Amniotic stem cell (primary cell): Measurements from ENCODE around the gene EPHA8.

Experiments used
- DNase-seq: peaks from one replicate; lab custom pipeline; 2025; lab: John Stamatoyannopoulos, UW

EPHA8 gene

DNA sequence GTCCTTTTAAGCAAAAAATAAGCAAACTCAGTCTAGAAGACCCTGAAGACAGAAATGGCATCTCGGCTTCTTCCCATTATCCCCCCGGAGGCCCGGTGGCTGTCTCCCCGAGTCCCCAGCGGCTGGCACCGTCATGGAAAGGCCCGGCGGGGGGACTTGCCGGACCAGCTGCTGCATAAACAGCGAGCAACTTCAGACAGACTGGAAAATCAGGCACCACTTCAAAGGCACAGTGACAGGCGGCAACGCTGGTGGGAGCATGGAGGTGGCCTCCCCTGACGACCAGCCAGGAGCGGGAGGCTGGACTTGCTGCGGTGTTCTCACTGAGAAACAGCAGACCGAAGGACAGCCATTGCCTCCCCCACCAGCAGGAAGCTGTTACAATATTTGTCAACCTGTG lies 54.8 kb downstream of the EPHA8 start:
- DNase-seq: no peak

DNA sequence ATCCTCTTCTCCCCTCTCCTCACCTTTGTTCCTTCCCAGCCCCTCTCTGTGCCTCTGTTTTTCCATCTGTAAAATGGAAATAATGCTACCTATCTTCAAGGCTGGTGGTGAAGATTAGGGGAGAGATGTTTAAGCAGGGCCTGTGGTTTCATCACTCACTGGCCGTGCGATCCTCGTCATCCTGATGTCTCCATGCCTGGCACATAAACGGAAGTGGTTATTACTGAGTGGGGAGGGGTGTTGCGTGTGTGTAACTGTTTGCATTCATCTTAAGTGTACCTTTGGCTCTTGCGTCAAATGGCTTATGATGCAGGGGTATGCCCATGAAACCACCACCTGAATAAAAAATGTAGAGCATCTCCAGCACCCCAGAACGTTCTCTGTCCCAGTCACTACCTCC lies 56.0 kb downstream of the EPHA8 start:
- no peak for DNase-seq

- no peak for DNase-seq
Measured at GRCh38 chr1:22619798-22620197, 56.5 kb downstream of the EPHA8 start.

DNA sequence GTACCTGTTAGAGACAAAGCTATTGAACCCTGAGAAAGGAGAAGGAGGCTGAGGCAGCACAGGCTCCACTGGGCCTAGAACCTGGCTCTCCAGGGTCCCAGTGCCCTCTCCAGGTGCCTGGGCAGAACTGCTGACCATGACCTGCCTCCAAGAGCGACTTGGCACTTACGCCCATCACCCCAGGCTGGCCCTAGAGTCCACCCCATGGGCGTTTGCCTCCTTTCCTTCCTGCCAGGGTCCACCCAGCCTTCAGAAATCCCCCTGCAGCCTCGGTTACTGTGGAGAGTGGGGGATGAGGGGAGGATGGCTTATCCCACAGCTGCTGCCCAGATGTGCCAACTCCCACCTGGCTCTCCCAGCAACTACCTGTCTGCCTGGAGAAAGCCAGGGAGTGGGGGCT lies 58.5 kb downstream of the EPHA8 start:
- no peak for DNase-seq

GRCh38 chr1:22625262-22625925 lies 62.1 kb downstream of the EPHA8 start:
- no peak for DNase-seq

- no peak for DNase-seq
Measured at GRCh38 chr1:22626237-22627157, 63.2 kb downstream of the EPHA8 start.

GRCh38 chr1:22627331-22627730 lies 64.0 kb downstream of the EPHA8 start:
- no peak for DNase-seq

- DNase-seq: no peak
Measured at GRCh38 chr1:22628698-22629444, 65.6 kb downstream of the EPHA8 start.

DNA sequence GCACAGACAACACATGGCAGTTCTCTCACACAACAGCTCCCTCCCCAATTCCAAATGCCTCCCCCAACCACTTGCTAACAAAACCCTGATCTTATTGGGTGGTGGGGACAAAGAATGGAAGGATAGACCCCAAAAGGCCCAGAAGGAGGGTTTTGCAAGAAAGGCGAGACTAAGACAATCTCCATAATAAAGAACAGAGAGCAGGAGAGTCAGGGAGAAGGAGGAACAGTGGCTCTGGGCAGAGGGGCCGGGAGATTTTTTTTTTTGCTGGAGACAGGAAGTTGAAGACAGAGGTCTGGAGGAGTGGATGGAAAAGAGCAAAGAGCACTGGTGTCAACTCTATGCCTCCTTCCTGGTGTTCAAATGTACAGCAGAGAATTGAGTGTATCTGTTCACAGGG lies 66.6 kb downstream of the EPHA8 start:
- DNase-seq: no peak

- DNase-seq: no peak
Measured at GRCh38 chr1:22633697-22634463, 70.6 kb downstream of the EPHA8 start.

- DNase-seq: no peak
Measured at GRCh38 chr1:22635436-22635835, 72.1 kb downstream of the EPHA8 start.

DNA sequence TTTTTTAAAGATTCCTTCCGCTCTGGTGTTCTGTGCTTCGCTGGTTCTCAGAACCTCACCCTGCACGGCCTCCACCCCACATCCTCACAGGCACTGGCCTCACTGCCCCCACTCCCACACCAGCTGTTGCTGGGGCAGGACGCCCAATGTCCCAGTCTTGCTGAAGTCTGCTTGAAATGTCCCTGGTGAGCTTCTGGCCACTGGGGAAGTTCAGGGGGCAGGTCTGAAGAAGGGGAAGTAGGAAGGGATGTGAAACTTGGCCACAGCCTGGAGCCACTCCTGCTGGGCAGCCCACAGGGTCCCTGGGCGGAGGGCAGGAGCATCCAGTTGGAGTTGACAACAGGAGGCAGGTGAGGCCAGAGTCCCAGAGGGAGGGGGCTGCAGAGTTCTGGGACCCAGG lies 73.1 kb downstream of the EPHA8 start, which contains the start of gene C1QA:
Gene C1QA (plus strand): TSS at position 276 of the 400 bp plus-strand sequence. CDS start 989 bp downstream, outside the sequence.
- DNase-seq: no peak

DNA sequence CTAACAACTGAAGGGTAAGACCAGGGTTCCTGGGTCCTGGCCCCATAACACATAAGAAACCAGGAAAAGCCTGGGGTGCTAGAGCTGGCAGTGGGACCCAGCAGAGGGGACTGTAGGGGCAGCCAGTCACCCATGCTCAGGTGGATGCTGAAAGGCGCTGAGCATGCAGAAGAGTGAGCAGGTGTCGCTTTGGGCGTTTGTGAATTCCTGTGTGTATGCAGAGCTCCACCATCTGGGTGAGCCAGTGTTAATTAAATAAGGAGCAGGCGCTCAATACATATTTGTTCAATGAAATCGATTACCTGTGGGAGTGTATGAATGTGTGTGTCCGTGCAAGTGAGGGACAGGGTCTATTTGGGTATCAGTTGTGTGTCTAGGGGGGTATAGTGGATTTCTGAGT lies 73.6 kb downstream of the EPHA8 start:
- DNase-seq: no peak

DNA sequence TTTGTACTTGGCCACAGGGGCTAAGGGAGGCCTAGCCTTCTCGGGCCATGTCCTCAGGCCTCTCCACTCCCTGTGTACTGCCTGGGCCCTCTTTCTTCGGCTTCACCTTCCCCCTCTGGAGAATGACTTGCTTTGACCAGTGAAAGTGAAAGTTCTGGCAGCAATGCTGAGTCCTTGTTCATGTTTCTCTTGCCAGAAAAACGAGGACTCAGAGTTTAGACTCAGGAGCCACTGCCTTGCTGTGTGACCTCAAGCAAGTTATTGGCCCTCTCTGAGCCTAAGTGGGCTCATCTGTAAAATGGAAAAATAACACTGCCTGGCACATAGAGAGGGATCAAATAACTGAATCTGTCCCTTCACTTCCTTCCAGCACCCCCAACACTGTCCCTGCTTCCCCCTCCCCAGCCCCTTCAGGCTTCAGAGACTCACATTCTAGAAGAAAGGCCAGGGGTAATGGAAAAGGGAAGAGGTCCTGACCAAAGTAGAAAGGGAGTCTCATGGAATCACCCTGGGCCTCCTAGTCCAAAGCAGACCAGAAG lies 74.7 kb downstream of the EPHA8 start:
- DNase-seq: no peak

DNA sequence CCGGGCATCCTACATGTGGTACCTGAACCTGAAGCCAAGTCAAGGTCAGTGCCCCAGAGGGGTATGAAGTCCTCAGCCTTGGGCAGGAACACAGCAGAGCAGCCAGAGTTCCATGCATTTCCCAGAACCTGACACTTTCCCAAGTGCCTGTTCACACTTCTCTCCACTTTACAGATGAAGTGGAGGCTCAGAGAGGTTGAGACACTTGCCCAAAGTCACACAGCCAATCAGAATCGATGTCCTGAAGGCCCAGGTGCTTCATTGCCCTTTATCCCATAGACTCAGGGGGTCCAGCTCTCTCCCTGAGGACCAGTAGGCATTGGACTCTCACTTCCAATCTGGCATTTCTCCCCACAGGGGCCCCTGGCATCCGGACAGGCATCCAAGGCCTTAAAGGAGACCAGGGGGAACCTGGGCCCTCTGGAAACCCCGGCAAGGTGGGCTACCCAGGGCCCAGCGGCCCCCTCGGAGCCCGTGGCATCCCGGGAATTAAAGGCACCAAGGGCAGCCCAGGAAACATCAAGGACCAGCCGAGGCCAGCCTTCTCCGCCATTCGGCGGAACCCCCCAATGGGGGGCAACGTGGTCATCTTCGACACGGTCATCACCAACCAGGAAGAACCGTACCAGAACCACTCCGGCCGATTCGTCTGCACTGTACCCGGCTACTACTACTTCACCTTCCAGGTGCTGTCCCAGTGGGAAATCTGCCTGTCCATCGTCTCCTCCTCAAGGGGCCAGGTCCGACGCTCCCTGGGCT lies 75.4 kb downstream of the EPHA8 start:
- DNase-seq: no peak

GRCh38 chr1:22639286-22639685 lies 76.0 kb downstream of the EPHA8 start:
- no peak for DNase-seq

GRCh38 chr1:22641247-22641646 lies 78.0 kb downstream of the EPHA8 start:
- no peak for DNase-seq

DNA sequence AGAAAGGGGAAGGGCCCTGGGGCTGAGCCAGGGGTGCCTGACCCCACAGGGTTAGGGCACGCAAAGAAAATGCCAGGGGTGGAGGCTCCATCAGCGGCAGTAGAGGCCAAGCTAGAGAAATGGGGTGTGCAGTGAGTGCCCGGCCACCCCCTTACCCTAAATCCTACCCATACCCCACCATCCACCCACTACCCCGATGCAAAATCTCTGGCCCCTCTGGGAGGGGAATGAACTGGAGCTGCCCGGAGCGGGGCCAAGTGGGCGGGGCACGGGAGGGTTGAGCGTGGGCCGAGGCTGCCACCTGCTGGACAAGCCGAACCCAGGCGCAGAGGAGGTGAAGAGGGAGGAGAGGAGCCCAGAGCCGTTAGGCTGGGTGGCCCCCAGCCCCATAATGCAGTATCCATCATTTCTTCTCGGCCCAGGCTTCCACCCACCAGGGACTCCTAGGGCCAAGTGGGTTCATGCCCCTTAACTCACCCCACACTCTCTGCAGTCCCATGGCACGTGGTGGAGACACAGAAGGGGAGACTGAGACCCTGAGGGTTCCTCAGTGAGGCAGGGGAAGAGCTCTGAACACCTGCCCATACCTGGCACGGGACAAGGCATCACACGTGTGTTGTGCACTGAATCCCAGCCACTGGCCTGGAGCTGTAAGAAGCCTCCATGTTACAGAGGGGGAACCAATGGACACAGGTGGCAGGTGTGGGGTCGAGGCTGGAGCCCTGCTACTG lies 78.8 kb downstream of the EPHA8 start:
- peak; percentile 44 for DNase-seq

- no peak for DNase-seq
Measured at GRCh38 chr1:22643381-22643780, 80.1 kb downstream of the EPHA8 start, which contains the start of gene C1QC. Gene C1QC, plus strand, starts transcription at chr1:22643633. Its CDS starts 391 bp downstream, at chr1:22644024.

DNA sequence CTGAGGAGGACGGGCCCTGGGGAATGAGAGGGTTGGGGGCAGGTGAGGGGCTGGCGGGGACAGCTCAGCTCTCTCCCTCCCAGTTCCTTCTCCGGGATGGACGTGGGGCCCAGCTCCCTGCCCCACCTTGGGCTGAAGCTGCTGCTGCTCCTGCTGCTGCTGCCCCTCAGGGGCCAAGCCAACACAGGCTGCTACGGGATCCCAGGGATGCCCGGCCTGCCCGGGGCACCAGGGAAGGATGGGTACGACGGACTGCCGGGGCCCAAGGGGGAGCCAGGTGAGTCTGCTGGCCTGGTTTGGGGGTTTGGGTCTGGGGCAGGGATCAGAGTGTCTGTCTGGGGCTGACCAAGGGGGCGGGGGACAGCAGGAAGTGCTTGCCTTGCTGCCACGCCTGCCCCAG lies 80.6 kb downstream of the EPHA8 start:
- no peak for DNase-seq
